Measurements from ENCODE around the gene ZNF853.

GRCh38 chr7:6576024-6576866 is 39.2 kb upstream of the ZNF853 start:
- TF ChIP-seq CTCF (IDR thresholded peaks at IDR 0.05): no peak
- no peak for TF ChIP-seq EZH2 (IDR thresholded peaks at IDR 0.05; ENCODE audit: borderline replicate concordance, insufficient read depth, low read depth, low read length, poor library complexity, severe bottlenecking)

Data from B cell (primary cell).